ENCODE measurements around the gene RPUSD4. TPM values are rescaled to one million over a fixed set of nuclear protein-coding genes. Genes with fewer than 3 reads are reported as not detected.

Gene RPUSD4
- total RNA-seq, 1 experiment from 2014 or later, result 12.0 TPM

DNA sequence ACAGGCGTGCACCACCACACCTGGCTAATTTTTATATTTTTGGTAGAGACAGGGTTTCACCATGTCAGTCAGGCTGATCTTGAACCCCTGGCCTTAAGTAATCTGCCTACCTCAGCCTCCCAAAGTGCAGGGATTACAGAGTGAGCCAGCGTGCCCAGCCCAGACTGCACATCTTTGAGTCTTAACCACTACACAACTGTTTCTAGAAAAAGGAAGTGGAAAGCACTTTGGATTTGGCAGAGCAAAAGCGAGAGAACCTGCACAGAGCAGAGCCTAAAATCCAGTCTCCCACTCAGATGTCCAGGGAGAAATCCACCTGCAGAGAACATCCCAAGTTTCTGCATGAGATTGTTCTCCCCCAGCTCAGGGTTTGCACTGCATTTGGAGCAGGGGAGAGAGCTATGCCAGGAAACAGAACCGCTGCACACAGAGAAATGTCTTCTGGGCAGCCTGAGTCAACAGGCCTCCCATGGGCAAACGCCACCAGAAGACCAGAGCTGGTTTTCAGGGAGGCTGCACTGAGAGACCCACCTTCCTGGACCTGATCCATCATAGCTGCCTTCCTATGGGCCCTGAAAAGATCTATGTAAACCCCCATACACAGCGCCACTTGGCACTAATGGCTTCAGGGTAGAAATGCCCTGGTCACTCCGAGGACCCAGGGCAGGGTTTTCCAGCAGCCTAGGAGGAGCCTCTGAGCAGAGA lies 54.0 kb downstream of the RPUSD4 start:
- no peak for DNase-seq (ENCODE audit: low read depth)

DNA sequence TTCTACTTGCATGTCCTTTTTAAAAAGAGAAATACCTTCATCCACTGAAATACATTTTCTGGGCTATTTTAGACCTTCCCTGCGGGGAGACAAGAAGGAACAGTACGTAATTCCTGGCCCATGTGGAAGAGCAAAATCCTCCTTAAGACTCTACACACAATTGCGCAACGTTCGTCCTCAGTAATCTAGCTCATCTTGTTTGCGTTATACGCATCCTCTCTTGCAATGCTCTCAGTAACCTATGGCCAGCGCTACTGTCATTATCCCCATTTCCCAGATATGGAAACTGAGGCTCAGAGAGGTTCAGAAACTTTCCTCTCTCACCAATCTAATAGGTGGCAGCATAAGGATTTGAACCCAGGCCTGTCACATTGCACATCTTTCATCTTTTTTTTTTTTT lies 54.6 kb downstream of the RPUSD4 start:
- DNase-seq (ENCODE audit: low read depth), result no peak

DNA sequence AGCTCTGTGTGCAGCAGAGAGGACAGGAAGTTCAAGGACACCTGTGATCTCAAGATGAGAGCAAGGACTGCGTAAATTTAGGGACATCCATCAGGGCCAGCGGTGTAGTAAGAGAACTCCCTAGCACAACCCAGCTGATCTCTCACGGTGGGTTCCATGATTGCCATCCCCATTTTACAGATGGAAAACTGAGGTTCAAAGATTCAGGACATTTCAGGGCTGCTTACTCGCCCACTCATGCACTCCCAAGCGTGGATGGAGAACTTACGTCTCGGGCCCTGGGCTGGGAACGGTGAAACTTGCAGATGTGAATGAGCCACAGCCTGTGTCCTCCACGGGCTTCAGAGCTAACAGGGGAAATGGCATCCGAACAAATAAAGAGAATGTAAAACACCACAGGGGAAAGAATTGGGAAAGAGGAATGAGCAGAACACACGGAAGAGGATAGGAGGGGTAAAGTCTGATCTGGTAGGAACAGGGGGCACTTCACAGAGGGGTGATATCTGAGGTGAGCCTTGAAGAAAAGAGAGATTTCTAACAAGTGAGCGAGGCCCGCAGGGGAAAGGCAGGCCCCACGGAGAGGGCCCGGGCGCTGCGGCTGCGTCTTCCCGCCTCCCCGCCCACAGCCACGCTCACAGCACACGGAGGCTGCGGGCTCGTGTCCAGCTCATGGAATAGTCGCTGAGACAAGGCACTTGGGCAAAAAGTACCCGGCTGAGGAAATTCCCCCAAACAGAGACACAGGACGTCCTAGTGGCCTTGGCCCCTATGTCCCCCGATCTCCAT lies 55.9 kb downstream of the RPUSD4 start:
- DNase-seq (ENCODE audit: low read depth), result no peak

DNA sequence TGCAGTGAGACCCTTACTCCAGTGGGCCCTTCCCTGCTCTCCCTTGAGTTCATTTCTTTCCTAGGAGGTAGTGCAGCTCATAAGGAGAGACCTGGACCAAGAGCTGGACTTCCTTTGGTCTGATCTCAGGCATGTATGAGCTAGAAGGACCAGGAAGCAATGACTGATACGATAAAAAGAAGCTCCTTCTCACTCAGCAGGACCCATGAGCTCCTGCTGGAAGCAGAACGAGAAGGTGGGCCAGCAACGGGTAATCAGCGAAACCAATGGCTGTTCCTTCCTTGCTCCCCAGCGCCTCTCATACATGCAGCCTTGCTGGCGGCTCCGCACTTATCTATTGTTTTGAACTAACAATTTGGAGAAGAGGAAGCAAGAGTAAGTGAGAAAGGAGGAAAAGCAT lies 56.8 kb downstream of the RPUSD4 start:
- DNase-seq (ENCODE audit: low read depth), result no peak

DNA sequence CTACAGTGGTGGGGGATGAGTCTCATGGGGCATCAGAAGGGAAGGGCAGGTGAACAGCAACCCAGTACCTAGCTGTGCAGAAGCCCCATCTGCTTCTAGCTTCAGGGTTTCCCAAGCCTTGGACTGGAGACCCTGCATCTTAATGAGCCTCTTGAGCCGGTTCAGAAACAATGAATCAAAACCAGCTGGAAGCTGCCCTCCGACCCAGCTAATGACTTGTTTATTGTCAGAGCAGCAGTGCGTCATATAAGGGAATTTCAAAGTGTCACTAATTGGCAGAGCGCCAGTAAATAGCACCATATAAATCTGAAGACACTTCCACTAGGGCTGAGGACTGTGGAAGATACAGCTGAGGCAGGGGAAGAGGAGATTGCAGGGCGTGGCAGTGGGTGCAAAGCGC lies 57.5 kb downstream of the RPUSD4 start:
- peak; percentile 89 for DNase-seq (ENCODE audit: low read depth)

DNA sequence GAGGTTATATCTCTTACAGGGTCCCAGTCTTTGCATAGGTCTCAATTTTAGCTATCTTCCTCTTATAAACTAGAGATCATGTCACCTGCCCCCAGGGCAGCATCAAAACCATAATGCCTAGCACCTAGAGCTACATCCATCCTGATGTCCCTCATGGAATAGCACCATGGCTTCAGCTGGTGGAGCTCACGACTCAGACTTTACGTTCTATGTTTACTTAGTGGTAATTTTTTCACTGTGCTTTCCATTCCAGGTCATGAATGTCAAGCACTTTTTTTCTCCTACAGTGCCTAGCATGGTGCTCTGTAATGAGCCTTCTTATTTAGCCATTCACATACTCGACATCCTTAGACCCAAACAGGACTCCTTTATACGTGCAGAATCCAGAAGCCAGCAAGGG lies 58.4 kb downstream of the RPUSD4 start:
- no peak for DNase-seq (ENCODE audit: low read depth)

DNA sequence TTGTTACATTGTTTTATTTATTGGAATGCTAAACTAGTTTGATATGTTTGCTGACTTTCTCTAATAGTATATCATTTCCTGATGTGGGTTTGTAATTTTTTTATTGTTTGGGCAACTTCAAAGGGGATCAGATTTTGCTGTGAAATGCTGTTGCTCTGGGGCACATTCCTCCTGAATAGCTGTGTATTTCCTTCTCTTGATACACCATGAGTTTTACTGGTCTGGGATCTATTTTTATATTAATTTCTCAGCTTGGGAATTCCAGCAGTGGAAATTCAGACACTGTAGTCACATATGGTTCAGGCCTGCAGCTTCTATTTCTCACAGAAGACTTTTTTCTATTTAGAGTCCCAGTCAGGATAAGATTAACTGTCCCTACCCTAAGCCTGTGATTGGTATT lies 58.9 kb downstream of the RPUSD4 start:
- peak; percentile 41 for DNase-seq (ENCODE audit: low read depth)

DNA sequence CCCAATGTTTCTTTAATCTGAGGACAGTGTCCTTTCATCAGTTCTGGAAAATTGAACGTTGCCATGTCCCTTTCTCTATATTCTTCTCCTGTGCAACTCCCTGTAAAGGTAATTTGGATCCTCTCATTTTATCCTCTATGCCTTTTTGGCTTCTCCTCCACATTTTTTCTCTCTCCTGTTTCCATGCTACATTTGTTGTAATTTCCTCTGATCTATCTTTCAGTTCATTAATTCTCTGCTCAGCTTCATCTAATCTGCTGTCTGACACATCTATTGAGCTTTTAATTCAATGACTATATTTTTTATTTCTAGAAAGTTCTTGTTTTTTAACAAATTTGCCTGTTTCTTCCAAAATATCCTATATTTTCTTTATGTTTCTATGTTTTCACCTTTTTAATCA lies 59.3 kb downstream of the RPUSD4 start:
- DNase-seq (ENCODE audit: low read depth), result no peak

Other genes with a start within 250 kb of the RPUSD4 start
- 8.1 and 24.2 TPM in 2 replicates for gene CDON, start 148.8 kb downstream of the RPUSD4 start, total RNA-seq (2014; rRNA removed; shearing (Covaris generic))
- gene FAM118B, start 132 bp upstream of the RPUSD4 start, total RNA-seq (2014; rRNA removed; shearing (Covaris generic)), result 27.3 and 28.3 TPM in 2 replicates
- 164 and 167 TPM in 2 replicates for gene SRPRA, start 57.2 kb upstream of the RPUSD4 start, total RNA-seq (2014; rRNA removed; shearing (Covaris generic))
- 37.6 and 49.8 TPM in 2 replicates for gene FOXRED1, start 57.5 kb upstream of the RPUSD4 start, total RNA-seq (2014; rRNA removed; shearing (Covaris generic))
- gene TIRAP, start 71.4 kb upstream of the RPUSD4 start, total RNA-seq (2014; rRNA removed; shearing (Covaris generic)), result 2.2 and 8.1 TPM in 2 replicates
- 20.0 and 27.8 TPM in 2 replicates for gene DCPS, start 92.4 kb upstream of the RPUSD4 start, total RNA-seq (2014; rRNA removed; shearing (Covaris generic))
- 49.2 and 50.6 TPM in 2 replicates for gene ST3GAL4, start 144.0 kb upstream of the RPUSD4 start, total RNA-seq (2014; rRNA removed; shearing (Covaris generic))

Measured in M059J (cell line).